GM12878 (cell line): Measurements from ENCODE around the gene VPS33B. TPM values are rescaled to one million over a fixed set of nuclear protein-coding genes. Genes with fewer than 3 reads are reported as not detected.

Source experiments
- ATAC-seq: fragments of 200-7000 bp; cut with Tn5 transposase; 3 replicates; pipeline ENCODE4 v1.9.1; 2020; ENCODE audit warnings: mild to moderate bottlenecking, moderate library complexity
- BruUV-seq: library from RNA; stranded (reverse); fragments of 400-500 nt; replicated peaks from 2 replicates; lab custom pipeline; 2021; lab: Mats Ljungman, UMichigan
- CTCF ChIA-PET: fragments of 300-600 bp; sonication (Branson Sonifier 250); formaldehyde crosslinking; extraction: SDS; loops from one replicate; lab custom pipeline; 2021; ENCODE audit warnings: inconsistent platforms; lab: Yijun Ruan, JAX
- POLR2A ChIA-PET: fragments of 350-600 bp; formaldehyde crosslinking; extraction: SDS; loops from one replicate; lab custom pipeline; 2021; ENCODE audit warnings: inconsistent platforms; lab: Charles Lee
- RAD21 ChIA-PET: fragments of 300-600 bp; sonication (Branson Sonifier 250); formaldehyde crosslinking; loops from one replicate; lab custom pipeline; 2023; ENCODE audit warnings: antibody characterized with exemption; ENCODE audit not compliant: unreplicated experiment; lab: Charles Lee
- SMC1A ChIA-PET: fragments of 300-600 bp; sonication (Branson Sonifier 250); formaldehyde crosslinking; loops from one replicate; lab custom pipeline; 2023; ENCODE audit not compliant: unreplicated experiment, uncharacterized antibody; lab: Charles Lee
- DNase-seq: peaks from one replicate; pipeline ENCODE4 v3.0.0-alpha.2; 2011; ENCODE audit warnings: low read depth, low spot score
- FAIRE-seq: peaks from 3 replicates; lab custom pipeline; 2011; peaks lifted over from hg19 to GRCh38; lab: Jason Lieb, UNC
- H2AFZ ChIP-seq: 2 replicates; pipeline ENCODE4 v1.6.0; 2011; ENCODE audit warnings: low read depth, low read length, control low read depth; ENCODE audit not compliant: control insufficient read depth
- H3K27ac ChIP-seq: 2 replicates; pipeline ENCODE4 v1.5.1; 2011; ENCODE audit warnings: control low read depth; ENCODE audit not compliant: control insufficient read depth, insufficient read depth
- H3K27me3 ChIP-seq, 2 experiments: replicated peaks in 1 of 2; 2 replicates each; pipeline versions ENCODE4 v1.6.0 to v1.6.1; 2011; ENCODE audit warnings: low read length in 1 of 2; ENCODE audit not compliant: control insufficient read depth in 2 of 2, insufficient read depth in 2 of 2
- H3K36me3 ChIP-seq, 2 experiments: 2 replicates each; pipeline ENCODE4 v1.5.1; 2011; ENCODE audit warnings: low read length in 1 of 2; ENCODE audit not compliant: control insufficient read depth in 2 of 2, insufficient read depth in 2 of 2
- H3K4me1 ChIP-seq: 2 replicates; pipeline ENCODE4 v1.6.1; 2011; ENCODE audit warnings: mild to moderate bottlenecking, low read length, moderate library complexity, mixed read lengths; ENCODE audit not compliant: control insufficient read depth, insufficient read depth
- H3K4me2 ChIP-seq: 2 replicates; pipeline ENCODE4 v1.6.0; 2011; ENCODE audit warnings: control low read depth; ENCODE audit not compliant: control insufficient read depth, insufficient read depth
- H3K4me3 ChIP-seq: fragments of 200-600 bp; sonication (generic); 2 replicates; pipeline ENCODE4 v1.5.1; 2016
- H3K79me2 ChIP-seq: 2 replicates; pipeline ENCODE4 v1.6.0; 2011; ENCODE audit warnings: low read length; ENCODE audit not compliant: control insufficient read depth, insufficient read depth
- H3K9ac ChIP-seq: 2 replicates; pipeline ENCODE4 v1.8.0; 2011; ENCODE audit warnings: low read length, control low read depth, mixed read lengths; ENCODE audit not compliant: control insufficient read depth, insufficient read depth
- H3K9me3 ChIP-seq: replicated peaks from 3 replicates; pipeline ENCODE4 v1.5.1; 2011; ENCODE audit warnings: mild to moderate bottlenecking, low read length; ENCODE audit not compliant: control insufficient read depth, insufficient read depth
- H4K20me1 ChIP-seq: 2 replicates; pipeline ENCODE4 v1.6.0; 2011; ENCODE audit not compliant: control insufficient read depth, insufficient read depth
- CREM ChIP-seq: IDR thresholded peaks from 2 replicates; pipeline ENCODE4 v1.6.1; 2014; ENCODE audit warnings: antibody characterized with exemption, low read depth
- FOXM1 ChIP-seq: IDR thresholded peaks from 2 replicates; pipeline ENCODE4 v1.6.1; 2012; ENCODE audit warnings: low read depth, mild to moderate bottlenecking, inconsistent platforms, low read length, moderate library complexity
- GATAD2B ChIP-seq: fragments of 450-650 bp; conservative IDR thresholded peaks from 2 replicates; pipeline ENCODE4 v1.6.1; 2017; ENCODE audit warnings: low read depth, mild to moderate bottlenecking, moderate library complexity
- IRF4 ChIP-seq: IDR thresholded peaks from 2 replicates; pipeline ENCODE4 v1.6.1; 2011; ENCODE audit warnings: low read depth, low read length
- JUND ChIP-seq: IDR thresholded peaks from 2 replicates; pipeline ENCODE4 v1.6.1; 2012; ENCODE audit warnings: low read depth, mild to moderate bottlenecking, low read length, improper control_type of control experiment, moderate library complexity
- MEF2A ChIP-seq: IDR thresholded peaks from 2 replicates; pipeline ENCODE4 v1.6.1; 2011; ENCODE audit warnings: low read depth, mild to moderate bottlenecking, low read length, moderate library complexity; ENCODE audit not compliant: insufficient read depth
- SP1 ChIP-seq: IDR thresholded peaks from one replicate; pipeline ENCODE4 v1.6.1; 2011; ENCODE audit warnings: low read depth, low read length
- TCF7 ChIP-seq: IDR thresholded peaks from 2 replicates; pipeline ENCODE4 v1.6.1; 2014; ENCODE audit warnings: antibody characterized with exemption, borderline replicate concordance
- ZNF384 ChIP-seq: IDR thresholded peaks from 2 replicates; pipeline ENCODE4 v1.6.1; 2012; ENCODE audit warnings: low read depth, mild to moderate bottlenecking, low read length, improper control_type of control experiment, borderline replicate concordance
- ZNF687 ChIP-seq: fragments of 450-650 bp; IDR thresholded peaks from 2 replicates; pipeline ENCODE4 v1.6.1; 2017; ENCODE audit warnings: mild to moderate bottlenecking, moderate library complexity
- WGBS: methylation state at CpG from one replicate; pipeline ENCODE4 v1.1.6; 2016; ENCODE audit warnings: low lambda C conversion rate; ENCODE audit not compliant: insufficient replicate concordance, insufficient coverage; ENCODE audit errors: missing lambda C conversion rate; 5-methylcytosine and 5-hydroxymethylcytosine counted together
- in situ Hi-C: fragments of 300-500 bp; cut with MboI; formaldehyde crosslinking; loops from 9 replicates; pipeline ENCODE4 v1.14.3; 2018; ENCODE audit warnings: mixed read lengths
- intact Hi-C: fragments of 100-400 bp; cut with micrococcal nuclease; formaldehyde crosslinking; loops from one replicate; pipeline ENCODE4 v1.14.2; 2022; ENCODE audit not compliant: unreplicated experiment
- polyA plus RNA-seq, 11 experiments: library from polyadenylated mRNA; depleted of rRNA in 4 of 11; unstranded in 6 of 11; stranded (reverse) in 5 of 11; fragments of >200 nt; fragmentation: Nextera tagmentation in 4 of 11; fragmentation: Illumina TruSeq in 1 of 11; extraction: Ambion mirVana in 4 of 11; extraction: Trizol in 1 of 11; gene quantifications; 1 replicate in 1 of 11; 2 replicates in 10 of 11; pipeline versions ENCODE4 v1.2.1 to v1.2.3, GENCODE V29; 2011 to 2016; ENCODE audit warnings: inconsistent platforms in 2 of 11, missing spikeins in 2 of 11, low read depth in 1 of 11
- total RNA-seq, 4 experiments: library from RNA; depleted of rRNA in 3 of 4; stranded (reverse); fragments of >200 nt in 3 of 4; fragmentation: Illumina TruSeq in 1 of 4; extraction: Trizol in 1 of 4; gene quantifications; 2 replicates each; pipeline versions ENCODE4 v1.2.1 to v1.2.3, GENCODE V29; 2013 to 2021

Gene VPS33B
- total and polyA plus RNA-seq, 10 of the 15 experiments (the other 5 are each of a cell fraction or from before 2014, with no cell fraction given) = 11.4 to 21.5 (median 15.2) TPM

- H3K27ac ChIP-seq = no peak overlapping the region
Measured at GRCh38 chr15:91070872-91071271, 48.5 kb upstream of the VPS33B start.

More at GRCh38 chr15:91070872-91071271, 48.5 kb upstream of the VPS33B start:
- FAIRE-seq = no peak
- Histone ChIP-seq H3K9me3 (no peaks in the 10 kb centered on the region), H2AFZ (no peak overlapping the region), H4K20me1 (no peaks in the 10 kb centered on the region), H3K4me2 (no peak overlapping the region), H3K4me1 (no peaks in the 10 kb centered on the region), H3K79me2 (no peaks in the 10 kb centered on the region), H3K4me3 (no peak overlapping the region), H3K9ac (no peak overlapping the region), H3K36me3 (no peaks in the 10 kb centered on the region), H3K27me3 (no peaks in the 10 kb centered on the region; a peak in 1 of 4 replicates)
- 39% methylated on average over 8 of the region's 8 CpGs for WGBS
- TF ChIP-seq TCF7 (no peak), SP1 (no peak), ZNF687 (no peak), GATAD2B (no peak), ZNF384 (no peak), JUND (no peak), IRF4 (no peak), FOXM1 (no peak), MEF2A (no peak), CREM (no peak)
- no peak for ATAC-seq
- ChIA-PET CTCF (interaction anchor here (0.6 to 1.8 kb wide), 4 partner anchors 12 to 742 kb away, joined by 3 to 5 read pairs (median 3); no protein-coding TSS in a partner anchor), SMC1A (interaction anchor here (0.8 kb wide), 1 partner anchor 12 kb away, joined by 3 read pairs; no protein-coding TSS in a partner anchor), POLR2A (no interaction called here), RAD21 (no interaction called here)
- no TSS peak for BruUV-seq
- DNase-seq = no peak
- intact Hi-C loops = no loop called here
- in situ Hi-C loops = no loop called here
